ENCODE data around the gene UGT2B17.

UGT2B17 gene

GRCh38 chr4:68489338-68489737 is 86.8 kb downstream of the UGT2B17 start:
- no peak for DNase-seq (ENCODE audit: low read depth, low spot score)

All from smooth muscle cell of the brain vasculature (primary cell).